Measurements from ENCODE around the gene CNTN5.

GRCh38 chr11:100336873-100337272 is 1316.1 kb downstream of the CNTN5 start:
- TF ChIP-seq CTCF (IDR thresholded peaks at IDR 0.05) = no peak
- TF ChIP-seq POLR2A (IDR thresholded peaks at IDR 0.05) = no peak

Measured in lower leg skin (tissue), 3 donors.